GM21381 (cell line): ENCODE results near the gene PDE6A.

Experiments used
- ATAC-seq: cut with Tn5 transposase; IDR thresholded peaks from one replicate; pipeline ENCODE4 v1.9.1; 2021; ENCODE audit warnings: mild to moderate bottlenecking, moderate library complexity; ENCODE audit not compliant: unreplicated experiment

Gene PDE6A

GRCh38 chr5:149840226-149840825, 104.3 kb downstream of the PDE6A start:
- no peak for ATAC-seq

GRCh38 chr5:149839761-149840160, 104.8 kb downstream of the PDE6A start:
- no peak for ATAC-seq

- no peak for ATAC-seq
These were observed 105.5 kb downstream of the PDE6A start for GRCh38 chr5:149838881-149839739.

GRCh38 chr5:149837680-149838269, 106.8 kb downstream of the PDE6A start:
- no peak for ATAC-seq

- no peak for ATAC-seq
These were observed 108.0 kb downstream of the PDE6A start for GRCh38 chr5:149836451-149837139.

GRCh38 chr5:149834246-149834855, 110.2 kb downstream of the PDE6A start:
- no peak for ATAC-seq

- ATAC-seq = no peak
These were observed 111.3 kb downstream of the PDE6A start for GRCh38 chr5:149833116-149833827.

GRCh38 chr5:149832636-149833035, 112.0 kb downstream of the PDE6A start:
- ATAC-seq = no peak

GRCh38 chr5:149831492-149831891, 113.1 kb downstream of the PDE6A start:
- ATAC-seq = peak; percentile 76

- no peak for ATAC-seq
These were observed 114.0 kb downstream of the PDE6A start for GRCh38 chr5:149830579-149830978.

GRCh38 chr5:149829954-149830353, 114.6 kb downstream of the PDE6A start:
- ATAC-seq = no peak

- ATAC-seq = peak; percentile 52
These were observed 116.2 kb downstream of the PDE6A start for GRCh38 chr5:149828161-149829011.

- no peak for ATAC-seq
These were observed 117.0 kb downstream of the PDE6A start for GRCh38 chr5:149827546-149827945.

- no peak for ATAC-seq
These were observed 117.5 kb downstream of the PDE6A start for GRCh38 chr5:149827086-149827485.

GRCh38 chr5:149826574-149826973, 118.0 kb downstream of the PDE6A start:
- no peak for ATAC-seq

GRCh38 chr5:149824846-149825245, 119.7 kb downstream of the PDE6A start:
- no peak for ATAC-seq

GRCh38 chr5:149824120-149824519, 120.5 kb downstream of the PDE6A start:
- no peak for ATAC-seq

- ATAC-seq = no peak
These were observed 121.2 kb downstream of the PDE6A start for GRCh38 chr5:149823375-149823774.

GRCh38 chr5:149822301-149822700, 122.3 kb downstream of the PDE6A start:
- no peak for ATAC-seq
